A549 (cell line): Measurements from ENCODE around the gene AREL1.

Experiments used
- BHLHE40 ChIP-seq: IDR thresholded peaks from 2 replicates; pipeline ENCODE4 v1.6.1; 2012; ENCODE audit warnings: low read depth, low read length, inconsistent platforms
- EHMT2 ChIP-seq: fragments of 200-600 bp; sonication (generic); IDR thresholded peaks from 2 replicates; pipeline ENCODE4 v1.6.1; 2016; ENCODE audit warnings: antibody characterized with exemption, low read depth, mild to moderate bottlenecking, moderate library complexity
- FOXS1 ChIP-seq: fragments of 250-450 bp; sonication (Bioruptor Pico); IDR thresholded peaks from 2 replicates; pipeline ENCODE4 v1.5.0; 2020; ENCODE audit warnings: mild to moderate bottlenecking, moderate library complexity
- MAX ChIP-seq: IDR thresholded peaks from 2 replicates; pipeline ENCODE4 v1.6.1; 2012
- MYC ChIP-seq: IDR thresholded peaks from 2 replicates; pipeline ENCODE4 v1.6.1; 2012; ENCODE audit warnings: mild to moderate bottlenecking, inconsistent platforms, low read length, improper control_type of control experiment, borderline replicate concordance
- POLR2A ChIP-seq: IDR thresholded peaks from 2 replicates; pipeline ENCODE4 v1.6.1; 2012; ENCODE audit warnings: mild to moderate bottlenecking, low read length
- RFX5 ChIP-seq: fragments of 450-650 bp; IDR thresholded peaks from 2 replicates; pipeline ENCODE4 v1.7.1; 2014; ENCODE audit warnings: antibody characterized with exemption, mild to moderate bottlenecking, moderate library complexity
- RNF2 ChIP-seq: fragments of 200-600 bp; sonication (generic); IDR thresholded peaks from 2 replicates; pipeline ENCODE4 v1.6.1; 2016; ENCODE audit warnings: low read depth, mild to moderate bottlenecking, antibody characterized with exemption, moderate library complexity, borderline replicate concordance
- TF ChIP-seq, protein P1 (sequence below): fragments of >200 bp; sonication (Bioruptor Twin); formaldehyde crosslinking; IDR thresholded peaks from 3 replicates; pipeline ENCODE4 v1.5.1; 2016

GRCh38 chr14:74684434-74684833 is 28.4 kb downstream of the AREL1 start:
- TF ChIP-seq RNF2 (no peak), MAX (no peak), FOXS1 (CRISPR knock-in tag) (no peak), MYC (no peak), EHMT2 (no peak), RFX5 (no peak), BHLHE40 (no peak), POLR2A (no peak)
- TF ChIP-seq, protein P1, sequence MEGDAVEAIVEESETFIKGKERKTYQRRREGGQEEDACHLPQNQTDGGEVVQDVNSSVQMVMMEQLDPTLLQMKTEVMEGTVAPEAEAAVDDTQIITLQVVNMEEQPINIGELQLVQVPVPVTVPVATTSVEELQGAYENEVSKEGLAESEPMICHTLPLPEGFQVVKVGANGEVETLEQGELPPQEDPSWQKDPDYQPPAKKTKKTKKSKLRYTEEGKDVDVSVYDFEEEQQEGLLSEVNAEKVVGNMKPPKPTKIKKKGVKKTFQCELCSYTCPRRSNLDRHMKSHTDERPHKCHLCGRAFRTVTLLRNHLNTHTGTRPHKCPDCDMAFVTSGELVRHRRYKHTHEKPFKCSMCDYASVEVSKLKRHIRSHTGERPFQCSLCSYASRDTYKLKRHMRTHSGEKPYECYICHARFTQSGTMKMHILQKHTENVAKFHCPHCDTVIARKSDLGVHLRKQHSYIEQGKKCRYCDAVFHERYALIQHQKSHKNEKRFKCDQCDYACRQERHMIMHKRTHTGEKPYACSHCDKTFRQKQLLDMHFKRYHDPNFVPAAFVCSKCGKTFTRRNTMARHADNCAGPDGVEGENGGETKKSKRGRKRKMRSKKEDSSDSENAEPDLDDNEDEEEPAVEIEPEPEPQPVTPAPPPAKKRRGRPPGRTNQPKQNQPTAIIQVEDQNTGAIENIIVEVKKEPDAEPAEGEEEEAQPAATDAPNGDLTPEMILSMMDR: no peak
